Measurements from ENCODE around the gene P2RX7.

GRCh38 chr12:121130866-121131373 is 1.8 kb upstream of the P2RX7 start:
- TF ChIP-seq CTCF (IDR thresholded peaks at IDR 0.05) (no peak), POLR2AphosphoS5 (IDR thresholded peaks at IDR 0.05) (no peak), POLR2A (IDR thresholded peaks at IDR 0.05) (no peak)
